GM19193 (cell line): ENCODE results near the gene MAPK10.

Experiments used
- POLR2A ChIP-seq: IDR thresholded peaks from 4 replicates; pipeline ENCODE4 v1.6.1; 2011; ENCODE audit not compliant: insufficient read depth, insufficient read length; ENCODE audit errors: extremely low read depth

Gene MAPK10

DNA sequence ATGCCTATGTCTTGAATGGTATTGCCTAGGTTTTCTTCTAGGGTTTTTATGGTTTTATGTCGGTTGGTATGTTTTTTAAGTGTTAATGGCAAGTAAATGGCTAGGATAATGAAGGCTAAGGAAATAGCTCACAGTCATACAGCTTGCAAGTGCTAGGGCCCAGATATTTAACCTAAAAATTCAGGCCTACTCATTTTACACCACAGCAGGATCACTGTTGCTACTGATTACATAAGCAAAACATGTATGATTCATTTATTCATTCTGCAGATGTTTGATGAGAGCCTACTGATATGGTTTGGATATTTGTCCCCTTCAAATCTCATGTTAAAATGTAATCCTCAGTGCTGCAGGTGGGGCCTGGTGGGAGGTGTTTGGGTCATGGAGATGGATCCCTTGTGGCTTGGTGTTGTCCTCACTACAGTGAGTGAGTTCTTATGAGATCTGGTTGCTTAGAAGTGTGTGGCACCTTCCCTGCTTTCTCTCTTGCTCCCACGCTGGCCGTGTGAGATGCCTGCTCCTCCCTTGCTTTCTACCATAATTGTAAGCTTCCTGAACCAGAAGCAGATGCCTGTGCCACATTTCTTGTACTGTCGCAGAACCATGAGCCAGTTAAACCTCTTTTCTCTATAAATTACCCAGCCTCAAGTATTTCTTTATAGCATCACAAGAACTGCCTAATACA is 175.5 kb downstream of the MAPK10 start:
- no peak for TF ChIP-seq POLR2A

GRCh38 chr4:86181585-86181984 is 178.3 kb downstream of the MAPK10 start:
- TF ChIP-seq POLR2A: no peak

- TF ChIP-seq POLR2A: no peak
Observed at GRCh38 chr4:86178211-86178610, 181.6 kb downstream of the MAPK10 start.

DNA sequence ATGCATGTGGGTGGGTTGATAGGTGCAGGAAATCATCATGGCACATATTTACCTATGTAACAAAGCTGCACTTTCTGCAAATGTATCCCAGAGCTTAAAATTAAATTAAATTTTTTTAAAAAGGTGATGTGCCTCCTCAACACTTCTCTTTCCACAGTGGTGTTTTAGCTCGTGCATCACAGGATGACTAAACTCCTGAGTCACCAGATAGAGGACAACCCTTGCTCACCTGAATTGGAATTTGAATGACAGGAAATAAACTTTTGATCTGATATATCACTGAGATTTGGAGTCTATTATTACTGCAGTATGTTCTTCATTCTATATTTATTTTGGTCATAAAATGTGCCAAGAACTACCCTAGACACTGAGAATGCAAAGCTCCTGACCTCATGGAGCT is 185.3 kb downstream of the MAPK10 start:
- no peak for TF ChIP-seq POLR2A

DNA sequence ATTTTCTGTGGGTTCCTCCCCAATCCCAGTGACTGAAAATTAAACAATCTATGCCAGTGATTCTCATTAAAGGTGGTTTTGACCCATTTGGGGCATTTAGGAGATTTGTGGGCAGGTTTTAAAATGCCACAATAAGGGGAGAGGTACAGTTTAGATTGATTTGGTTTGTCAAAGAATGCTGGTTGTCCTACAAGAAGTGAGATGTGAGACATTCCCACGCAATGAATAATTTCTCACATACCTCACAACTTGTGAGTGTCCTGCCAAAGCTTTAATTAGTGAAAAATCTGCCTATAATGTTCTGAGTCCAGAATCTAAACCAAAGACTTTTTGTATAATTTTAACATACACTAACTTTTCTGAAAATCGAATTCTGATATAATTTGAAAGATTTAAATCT is 199.4 kb downstream of the MAPK10 start:
- TF ChIP-seq POLR2A: no peak

GRCh38 chr4:86159216-86159615 is 200.6 kb downstream of the MAPK10 start:
- TF ChIP-seq POLR2A: no peak

DNA sequence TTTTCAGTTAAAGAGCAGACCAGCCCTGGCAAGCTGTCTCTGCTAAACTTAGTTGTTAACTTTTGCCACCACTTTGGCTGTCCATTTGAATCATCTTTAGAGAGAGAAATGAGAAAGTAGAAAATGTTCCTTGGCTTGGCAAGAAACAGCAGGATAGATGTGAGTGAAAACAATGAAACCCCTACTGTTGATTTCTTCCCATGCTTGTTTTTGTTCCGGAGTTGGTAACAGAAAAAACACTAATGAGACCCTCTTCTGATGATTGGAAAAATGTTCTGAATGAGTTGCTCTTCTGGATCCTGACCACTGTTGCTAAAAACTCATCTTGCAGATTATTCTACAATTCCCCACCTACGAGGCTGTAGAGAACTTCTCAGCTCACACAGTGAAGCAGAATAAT is 203.3 kb downstream of the MAPK10 start:
- TF ChIP-seq POLR2A: no peak

DNA sequence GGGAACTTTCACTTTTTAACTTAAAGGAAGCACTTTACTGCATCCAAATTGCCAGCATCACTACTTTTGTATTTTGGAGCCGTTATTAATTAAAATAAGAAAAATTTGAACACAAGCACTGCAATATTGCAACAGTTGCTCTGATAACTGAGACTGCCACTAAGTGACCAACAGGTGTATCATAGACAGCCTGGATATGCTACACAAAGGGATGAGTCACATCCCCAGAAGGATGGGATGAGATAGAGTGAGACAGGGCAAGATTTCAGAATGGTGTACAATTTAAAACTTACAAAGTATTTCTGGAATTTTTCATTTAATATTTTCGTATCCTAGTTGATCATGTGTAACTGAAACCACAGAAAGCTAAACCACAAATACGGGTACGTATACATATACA is 204.1 kb downstream of the MAPK10 start:
- no peak for TF ChIP-seq POLR2A

DNA sequence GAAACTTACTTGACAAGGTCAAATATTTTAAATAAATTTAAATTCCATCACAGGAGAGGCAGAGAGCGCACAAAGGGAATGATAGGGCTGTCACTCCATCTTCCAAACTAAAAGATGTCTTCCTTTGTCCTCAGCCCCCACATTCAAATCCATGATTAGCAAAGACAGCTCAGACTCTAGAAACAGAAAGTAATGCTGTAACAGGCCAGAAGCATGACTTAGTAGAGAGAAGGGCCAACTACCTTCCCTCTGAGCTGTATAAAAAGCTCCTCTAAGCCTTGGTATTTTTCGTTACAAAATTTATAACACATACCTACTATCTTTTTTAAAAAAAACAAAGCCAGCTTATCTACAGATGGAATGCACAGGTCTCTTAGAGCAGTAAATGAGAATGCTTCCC is 207.4 kb downstream of the MAPK10 start:
- no peak for TF ChIP-seq POLR2A

- no peak for TF ChIP-seq POLR2A
Observed at GRCh38 chr4:86151196-86151595, 208.7 kb downstream of the MAPK10 start.

DNA sequence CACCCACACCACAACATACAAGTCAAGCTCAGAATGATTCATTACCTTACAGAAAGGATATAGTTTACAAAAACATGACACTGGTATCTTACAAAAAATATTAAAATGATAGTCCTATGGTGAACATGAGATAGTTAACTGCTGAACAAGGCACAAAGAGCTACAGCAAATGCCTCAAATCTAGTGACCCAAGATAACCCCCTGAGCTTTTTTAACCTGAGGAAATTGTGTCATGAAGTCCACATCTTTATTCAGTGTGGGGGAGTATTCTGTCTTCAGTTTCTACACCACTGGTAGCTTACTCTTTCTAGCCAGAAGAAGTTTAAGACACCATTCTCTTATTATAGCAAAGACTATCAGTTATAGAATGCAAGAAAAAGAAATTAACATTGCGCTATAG is 218.7 kb downstream of the MAPK10 start:
- no peak for TF ChIP-seq POLR2A

GRCh38 chr4:86132468-86132867 is 227.4 kb downstream of the MAPK10 start:
- no peak for TF ChIP-seq POLR2A

- no peak for TF ChIP-seq POLR2A
Observed at GRCh38 chr4:86131456-86131855, 228.4 kb downstream of the MAPK10 start.

GRCh38 chr4:86130160-86130933 is 229.5 kb downstream of the MAPK10 start:
- no peak for TF ChIP-seq POLR2A

DNA sequence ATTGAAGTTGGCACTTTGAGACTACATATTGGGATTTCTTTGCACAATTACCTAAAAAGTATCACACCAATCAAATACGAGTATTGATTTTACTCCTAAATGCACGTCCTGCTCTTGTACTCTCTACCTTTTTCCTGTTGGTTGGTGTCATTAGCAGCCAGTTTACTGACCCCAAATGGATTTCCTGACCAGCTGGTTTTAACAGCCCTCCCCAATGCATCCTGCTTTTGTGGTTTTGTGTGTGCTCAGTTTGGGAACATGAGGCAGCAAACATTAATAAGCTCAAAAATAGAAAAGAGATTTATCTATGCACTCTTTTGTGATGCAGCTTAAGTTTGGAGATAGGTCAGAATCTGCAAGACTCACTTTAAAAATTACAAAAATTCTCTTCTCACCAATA is 230.3 kb downstream of the MAPK10 start:
- no peak for TF ChIP-seq POLR2A

DNA sequence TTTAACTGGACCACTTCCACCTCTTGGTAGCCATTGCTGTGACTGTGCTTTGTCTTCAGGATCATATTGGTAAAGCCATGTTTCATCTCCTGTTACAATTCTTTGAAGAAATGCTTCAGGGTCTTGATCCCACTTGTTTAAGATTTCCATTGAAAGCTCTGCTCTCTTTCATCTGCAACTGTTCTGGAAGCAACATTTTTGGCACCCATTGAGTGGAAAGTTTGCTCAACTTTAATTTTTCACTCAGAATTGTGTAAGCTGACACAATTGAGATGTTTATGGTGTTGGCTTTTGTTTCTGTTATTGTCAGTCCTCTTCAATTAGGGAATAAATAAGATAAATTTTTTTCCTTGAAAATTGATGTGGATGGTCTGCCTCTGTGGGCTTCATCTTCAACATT is 237.4 kb downstream of the MAPK10 start:
- no peak for TF ChIP-seq POLR2A
